ENCODE measurements around the gene PBX3.

GRCh38 chr9:125974705-125975104 is 227.5 kb downstream of the PBX3 start:
- TF ChIP-seq CTCF (IDR thresholded peaks at IDR 0.05; ENCODE audit: low read depth, low read length, missing input control) (no peak), YY1 (IDR thresholded peaks at IDR 0.05) (no peak), TAF1 (conservative IDR thresholded peaks at IDR 0.05) (no peak), MAX (IDR thresholded peaks at IDR 0.05) (no peak), RAD21 (IDR thresholded peaks at IDR 0.05) (no peak), REST (IDR thresholded peaks at IDR 0.05) (no peak), JUND (IDR thresholded peaks at IDR 0.05) (no peak), RXRA (IDR thresholded peaks at IDR 0.05) (no peak), GABPA (IDR thresholded peaks at IDR 0.05 in 1 of 2, conservative IDR thresholded peaks at IDR 0.05 in 1 of 2) (no peak), EGR1 (IDR thresholded peaks at IDR 0.05; ENCODE audit: low read depth in 2 of 2) (no peak), SP1 (IDR thresholded peaks at IDR 0.05) (no peak), NR2F2 (IDR thresholded peaks at IDR 0.05) (no peak)
- TF ChIP-seq, protein P1, sequence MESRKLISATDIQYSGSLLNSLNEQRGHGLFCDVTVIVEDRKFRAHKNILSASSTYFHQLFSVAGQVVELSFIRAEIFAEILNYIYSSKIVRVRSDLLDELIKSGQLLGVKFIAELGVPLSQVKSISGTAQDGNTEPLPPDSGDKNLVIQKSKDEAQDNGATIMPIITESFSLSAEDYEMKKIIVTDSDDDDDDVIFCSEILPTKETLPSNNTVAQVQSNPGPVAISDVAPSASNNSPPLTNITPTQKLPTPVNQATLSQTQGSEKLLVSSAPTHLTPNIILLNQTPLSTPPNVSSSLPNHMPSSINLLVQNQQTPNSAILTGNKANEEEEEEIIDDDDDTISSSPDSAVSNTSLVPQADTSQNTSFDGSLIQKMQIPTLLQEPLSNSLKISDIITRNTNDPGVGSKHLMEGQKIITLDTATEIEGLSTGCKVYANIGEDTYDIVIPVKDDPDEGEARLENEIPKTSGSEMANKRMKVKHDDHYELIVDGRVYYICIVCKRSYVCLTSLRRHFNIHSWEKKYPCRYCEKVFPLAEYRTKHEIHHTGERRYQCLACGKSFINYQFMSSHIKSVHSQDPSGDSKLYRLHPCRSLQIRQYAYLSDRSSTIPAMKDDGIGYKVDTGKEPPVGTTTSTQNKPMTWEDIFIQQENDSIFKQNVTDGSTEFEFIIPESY (IDR thresholded peaks at IDR 0.05): no peak
